HepG2 (cell line): Measurements from ENCODE around the gene ALX4. TPM values are rescaled to one million over a fixed set of nuclear protein-coding genes. Genes with fewer than 3 reads are reported as not detected.

Experiments used
- ATAC-seq: fragments of 200-7000 bp; cut with Tn5 transposase; 3 replicates; pipeline ENCODE4 v1.9.1; 2020; ENCODE audit warnings: mild to moderate bottlenecking, moderate library complexity
- BruUV-seq: library from RNA; stranded (reverse); fragments of 400-500 nt; replicated peaks from 2 replicates; lab custom pipeline; 2021; lab: Mats Ljungman, UMichigan
- CTCF ChIA-PET: fragments of 300-600 bp; formaldehyde crosslinking; extraction: SDS; loops from one replicate; lab custom pipeline; 2021; ENCODE audit warnings: low total read pairs, inconsistent platforms, low intra/inter-chr PET ratio; lab: Yijun Ruan, JAX
- POLR2A ChIA-PET: fragments of 350-600 bp; sonication (Branson Sonifier 250); formaldehyde crosslinking; loops from one replicate; lab custom pipeline; 2020; ENCODE audit warnings: antibody characterized with exemption, inconsistent platforms; lab: Yijun Ruan, JAX
- DNase-seq: peaks from one replicate; pipeline ENCODE4 v3.0.0-alpha.2; 2015; ENCODE audit warnings: low spot score
- FAIRE-seq: peaks from 3 replicates; lab custom pipeline; 2011; peaks lifted over from hg19 to GRCh38; lab: Jason Lieb, UNC
- H2AFZ ChIP-seq: one replicate; pipeline ENCODE4 v1.6.1; 2011; ENCODE audit warnings: low read length, inconsistent platforms
- H3K27ac ChIP-seq: fragments of 300-600 bp; 3 replicates; pipeline ENCODE4 v1.8.0; 2011; ENCODE audit warnings: mixed run types, mild to moderate bottlenecking, mixed read lengths, low read length, inconsistent platforms; ENCODE audit not compliant: insufficient read depth; ENCODE audit errors: extremely low read length
- H3K27me3 ChIP-seq, 2 experiments: fragments of 200-600 bp in 1 of 2; 2 replicates in 1 of 2; 3 replicates in 1 of 2; pipeline versions ENCODE4 v1.6.0 to v1.8.0; 2011; ENCODE audit warnings: low read length in 2 of 2, mild to moderate bottlenecking in 2 of 2, moderate library complexity in 2 of 2, inconsistent platforms in 1 of 2; ENCODE audit not compliant: insufficient read depth in 2 of 2, control insufficient read depth in 1 of 2
- H3K36me3 ChIP-seq, 2 experiments: fragments of 200-600 bp in 1 of 2; replicated peaks in 1 of 2; 2 replicates in 1 of 2; 3 replicates in 1 of 2; pipeline versions ENCODE4 v1.5.1 to v1.8.0; 2011; ENCODE audit warnings: low read length in 2 of 2, inconsistent platforms in 1 of 2; ENCODE audit not compliant: insufficient read depth in 2 of 2, control insufficient read depth in 1 of 2
- H3K4me1 ChIP-seq: 2 replicates; pipeline ENCODE4 v1.5.1; 2012; ENCODE audit warnings: low read length, inconsistent platforms; ENCODE audit not compliant: insufficient read depth
- H3K4me2 ChIP-seq: 2 replicates; pipeline ENCODE4 v1.6.0; 2011; ENCODE audit warnings: low read depth, low read length, inconsistent platforms
- H3K4me3 ChIP-seq, 3 experiments: fragments of 200-600 bp in 1 of 3; sonication (generic), shearing (Covaris generic) in 1 of 3; replicated peaks in 1 of 3; 2 replicates each; pipeline ENCODE4 v1.5.1; 2011 to 2016; ENCODE audit warnings: low read length in 3 of 3, inconsistent platforms in 2 of 3, low read depth in 2 of 3, mild to moderate bottlenecking in 2 of 3, control low read depth in 1 of 3, mixed read lengths in 1 of 3; ENCODE audit not compliant: insufficient read depth in 1 of 3
- H3K79me2 ChIP-seq: one replicate; pipeline ENCODE4 v1.6.1; 2011; ENCODE audit warnings: low read length, inconsistent platforms; ENCODE audit not compliant: insufficient read depth
- H3K9ac ChIP-seq: 2 replicates; pipeline ENCODE4 v1.6.0; 2011; ENCODE audit warnings: mild to moderate bottlenecking, low read depth, low read length, inconsistent platforms; ENCODE audit not compliant: insufficient read depth
- H3K9me3 ChIP-seq: 2 replicates; pipeline ENCODE4 v1.5.1; 2012; ENCODE audit warnings: mild to moderate bottlenecking, low read length
- H4K20me1 ChIP-seq: 2 replicates; pipeline ENCODE4 v1.6.0; 2011; ENCODE audit warnings: inconsistent platforms, mild to moderate bottlenecking, low read length, moderate library complexity; ENCODE audit not compliant: insufficient read depth
- DPF2 ChIP-seq: sonication (generic); formaldehyde crosslinking; IDR thresholded peaks from 2 replicates; pipeline ENCODE4 v1.4.0; 2020; ENCODE audit warnings: mild to moderate bottlenecking, low read depth, missing genetic modification reagents, borderline replicate concordance
- ZNF253 ChIP-seq: sonication (generic); formaldehyde crosslinking; IDR thresholded peaks from 2 replicates; pipeline ENCODE4 v1.8.0; 2022; ENCODE audit warnings: mild to moderate bottlenecking, missing genetic modification reagents, borderline replicate concordance
- ZNF883 ChIP-seq: sonication (generic); formaldehyde crosslinking; IDR thresholded peaks from 2 replicates; pipeline ENCODE4 v1.5.1; 2020; ENCODE audit warnings: mild to moderate bottlenecking, missing genetic modification reagents; ENCODE audit errors: not compliant biosample characterization
- WGBS: methylation state at CpG from one replicate; pipeline ENCODE4 v1.1.6; 2017; ENCODE audit warnings: low lambda C conversion rate; 5-methylcytosine and 5-hydroxymethylcytosine counted together
- in situ Hi-C: cut with HindIII; loops from 2 replicates; pipeline ENCODE4 v1.10.0; 2017; ENCODE audit warnings: low pct_unique_long_range_greater_than_20kb; ENCODE audit not compliant: extremely low pct_ligation_motif_present
- intact Hi-C: fragments of 100-400 bp; cut with micrococcal nuclease; formaldehyde crosslinking; loops from one replicate; pipeline ENCODE4 v1.10.0; 2022; ENCODE audit not compliant: unreplicated experiment
- polyA plus RNA-seq, 8 experiments: library from polyadenylated mRNA; depleted of rRNA in 3 of 8; stranded (reverse) in 7 of 8; unstranded in 1 of 8; fragments of >200 nt; fragmentation: Illumina TruSeq in 4 of 8; extraction: Trizol in 4 of 8; gene quantifications; 2 replicates each; pipeline versions ENCODE4 v1.2.1 to v1.2.3, GENCODE V29; 2011 to 2016; ENCODE audit warnings: low read depth in 4 of 8, missing spikeins in 1 of 8, mixed read lengths in 1 of 8; ENCODE audit not compliant: insufficient read depth in 1 of 8
- total RNA-seq, 5 experiments: library from RNA; depleted of rRNA; stranded (reverse); fragments of >200 nt; fragmentation: Illumina TruSeq; extraction: Trizol; gene quantifications; 2 replicates each; pipeline ENCODE4 v1.2.3, GENCODE V29; 2016; ENCODE audit warnings: low read depth in 1 of 5
- TF ChIP-seq, protein P1 (sequence below), 2 experiments: IDR thresholded peaks; 2 replicates each; pipeline ENCODE4 v1.6.1; 2011 to 2012; ENCODE audit warnings: low read length in 2 of 2, borderline replicate concordance in 1 of 2, low read depth in 1 of 2, mild to moderate bottlenecking in 1 of 2, moderate library complexity in 1 of 2
- TF ChIP-seq, protein P2 (sequence below): sonication (generic); formaldehyde crosslinking; IDR thresholded peaks from 2 replicates; pipeline ENCODE4 v1.5.1; 2020; ENCODE audit warnings: mild to moderate bottlenecking, missing genetic modification reagents, moderate library complexity

Gene ALX4
- total and polyA plus RNA-seq, 2 of the 13 experiments (the other 11 are each of a cell fraction or from before 2014, with no cell fraction given), result not detected

DNA sequence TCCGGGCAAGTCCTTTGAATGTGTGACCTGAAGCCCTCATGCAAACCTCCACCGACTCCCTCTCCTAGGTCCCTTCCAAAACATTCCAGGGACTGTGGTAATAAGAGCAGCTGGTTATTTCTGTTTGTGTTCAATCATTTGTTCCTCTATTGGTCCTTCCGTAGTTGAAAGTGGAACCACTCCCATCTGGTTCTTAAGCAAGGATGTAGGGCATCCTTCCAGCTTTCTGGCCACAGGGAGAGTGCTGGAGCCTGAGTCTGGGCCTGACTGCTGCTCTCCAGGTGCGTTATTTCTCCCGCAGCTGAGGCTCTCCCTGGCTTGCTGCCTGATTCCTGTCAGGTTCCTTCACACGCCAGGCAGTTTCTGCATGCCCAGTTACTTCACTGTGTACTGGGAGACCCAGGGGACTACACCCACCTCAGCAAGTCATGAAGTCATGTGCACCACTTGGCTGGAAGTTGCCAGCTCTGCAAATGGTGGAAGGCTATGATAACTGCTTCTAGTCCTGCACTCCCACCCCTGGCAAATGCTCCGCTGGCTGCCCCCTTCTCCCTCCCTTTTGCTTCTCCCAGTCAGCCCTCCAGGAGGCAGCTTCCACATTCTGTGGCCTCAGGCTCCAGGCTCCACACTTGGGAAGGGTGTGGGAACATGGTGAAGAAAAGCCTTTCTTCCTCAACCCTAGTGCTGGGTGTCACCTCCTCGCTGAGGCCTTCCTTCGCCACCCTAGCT, 4.0 kb upstream of the ALX4 start:
- Histone ChIP-seq H3K4me3 (no peak overlapping the region), H3K27ac (no peak overlapping the region), H3K4me1 (peaks cover 17% of the 10 kb centered on the region), H3K36me3 (no peaks in the 10 kb centered on the region), H2AFZ (no peak overlapping the region), H3K79me2 (no peaks in the 10 kb centered on the region), H3K4me2 (no peak overlapping the region), H3K9ac (no peak overlapping the region), H3K27me3 (peaks cover 17 to 88% of the 10 kb centered on the region in 2 experiments), H4K20me1 (0 out of 2 replicates have a peak, but pooled peaks cover 2% of the 10 kb centered on the region), H3K9me3 (no peaks in the 10 kb centered on the region)
- POLR2A ChIA-PET, result no interaction called here
- FAIRE-seq (no peak), ATAC-seq (no peak), DNase-seq (no peak)
- in situ Hi-C loops (loop anchor here (25.0 kb wide), 2 partner anchors 98 to 573 kb away; no protein-coding TSS in a partner anchor), intact Hi-C loops (no loop called here)
- CTCF ChIA-PET, result no interaction called here
- TF ChIP-seq, protein P1, sequence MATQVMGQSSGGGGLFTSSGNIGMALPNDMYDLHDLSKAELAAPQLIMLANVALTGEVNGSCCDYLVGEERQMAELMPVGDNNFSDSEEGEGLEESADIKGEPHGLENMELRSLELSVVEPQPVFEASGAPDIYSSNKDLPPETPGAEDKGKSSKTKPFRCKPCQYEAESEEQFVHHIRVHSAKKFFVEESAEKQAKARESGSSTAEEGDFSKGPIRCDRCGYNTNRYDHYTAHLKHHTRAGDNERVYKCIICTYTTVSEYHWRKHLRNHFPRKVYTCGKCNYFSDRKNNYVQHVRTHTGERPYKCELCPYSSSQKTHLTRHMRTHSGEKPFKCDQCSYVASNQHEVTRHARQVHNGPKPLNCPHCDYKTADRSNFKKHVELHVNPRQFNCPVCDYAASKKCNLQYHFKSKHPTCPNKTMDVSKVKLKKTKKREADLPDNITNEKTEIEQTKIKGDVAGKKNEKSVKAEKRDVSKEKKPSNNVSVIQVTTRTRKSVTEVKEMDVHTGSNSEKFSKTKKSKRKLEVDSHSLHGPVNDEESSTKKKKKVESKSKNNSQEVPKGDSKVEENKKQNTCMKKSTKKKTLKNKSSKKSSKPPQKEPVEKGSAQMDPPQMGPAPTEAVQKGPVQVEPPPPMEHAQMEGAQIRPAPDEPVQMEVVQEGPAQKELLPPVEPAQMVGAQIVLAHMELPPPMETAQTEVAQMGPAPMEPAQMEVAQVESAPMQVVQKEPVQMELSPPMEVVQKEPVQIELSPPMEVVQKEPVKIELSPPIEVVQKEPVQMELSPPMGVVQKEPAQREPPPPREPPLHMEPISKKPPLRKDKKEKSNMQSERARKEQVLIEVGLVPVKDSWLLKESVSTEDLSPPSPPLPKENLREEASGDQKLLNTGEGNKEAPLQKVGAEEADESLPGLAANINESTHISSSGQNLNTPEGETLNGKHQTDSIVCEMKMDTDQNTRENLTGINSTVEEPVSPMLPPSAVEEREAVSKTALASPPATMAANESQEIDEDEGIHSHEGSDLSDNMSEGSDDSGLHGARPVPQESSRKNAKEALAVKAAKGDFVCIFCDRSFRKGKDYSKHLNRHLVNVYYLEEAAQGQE (IDR thresholded peaks at IDR 0.05; ENCODE audit: borderline replicate concordance in 1 of 2, low read depth in 1 of 2, low read length in 2 of 2), result no peak
- WGBS, result 6% methylated on average over 9 of the region's 9 CpGs
- no TSS peak for BruUV-seq

DNA sequence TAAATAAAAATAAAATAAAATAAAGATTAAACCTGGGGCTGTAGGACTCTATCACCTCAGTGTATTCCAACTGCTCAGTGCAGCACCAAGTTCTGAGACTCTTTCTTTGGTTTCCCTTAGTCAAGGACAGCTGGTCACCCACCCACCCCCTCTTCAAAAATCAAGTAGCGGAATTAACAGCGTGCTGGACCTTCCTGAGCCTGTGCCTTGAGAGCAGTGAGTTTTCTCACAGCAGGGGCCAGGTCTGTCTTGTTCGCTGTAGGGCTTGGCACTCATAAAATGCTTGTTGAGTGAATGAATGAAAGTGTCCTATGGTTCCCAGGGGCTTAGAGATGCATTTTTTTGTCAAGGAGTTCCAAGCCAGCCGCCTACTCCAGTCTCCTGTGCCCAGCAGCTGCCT, 2.9 kb upstream of the ALX4 start:
- Histone ChIP-seq H3K79me2 (no peaks in the 10 kb centered on the region), H3K4me1 (peaks cover 17% of the 10 kb centered on the region), H3K4me2 (no peak overlapping the region), H3K36me3 (no peaks in the 10 kb centered on the region), H2AFZ (no peak overlapping the region), H3K9me3 (no peaks in the 10 kb centered on the region), H3K27ac (no peak overlapping the region), H3K27me3 (peaks cover 15 to 88% of the 10 kb centered on the region in 2 experiments), H3K9ac (no peak overlapping the region), H3K4me3 (no peak overlapping the region), H4K20me1 (0 out of 2 replicates have a peak, but pooled peaks cover 2% of the 10 kb centered on the region)
- ChIA-PET POLR2A (no interaction called here), CTCF (no interaction called here)
- BruUV-seq, result no TSS peak
- in situ Hi-C loops (loop anchor here (25.0 kb wide), 2 partner anchors 99 to 574 kb away; no protein-coding TSS in a partner anchor), intact Hi-C loops (no loop called here)
- FAIRE-seq (no peak), DNase-seq (no peak), ATAC-seq (no peak)
- 56% methylated on average over 4 of the region's 4 CpGs for WGBS
- TF ChIP-seq DPF2 (CRISPR knock-in tag) (no peak), ZNF883 (CRISPR knock-in tag) (no peak), ZNF253 (CRISPR knock-in tag) (no peak)
- TF ChIP-seq, protein P2, sequence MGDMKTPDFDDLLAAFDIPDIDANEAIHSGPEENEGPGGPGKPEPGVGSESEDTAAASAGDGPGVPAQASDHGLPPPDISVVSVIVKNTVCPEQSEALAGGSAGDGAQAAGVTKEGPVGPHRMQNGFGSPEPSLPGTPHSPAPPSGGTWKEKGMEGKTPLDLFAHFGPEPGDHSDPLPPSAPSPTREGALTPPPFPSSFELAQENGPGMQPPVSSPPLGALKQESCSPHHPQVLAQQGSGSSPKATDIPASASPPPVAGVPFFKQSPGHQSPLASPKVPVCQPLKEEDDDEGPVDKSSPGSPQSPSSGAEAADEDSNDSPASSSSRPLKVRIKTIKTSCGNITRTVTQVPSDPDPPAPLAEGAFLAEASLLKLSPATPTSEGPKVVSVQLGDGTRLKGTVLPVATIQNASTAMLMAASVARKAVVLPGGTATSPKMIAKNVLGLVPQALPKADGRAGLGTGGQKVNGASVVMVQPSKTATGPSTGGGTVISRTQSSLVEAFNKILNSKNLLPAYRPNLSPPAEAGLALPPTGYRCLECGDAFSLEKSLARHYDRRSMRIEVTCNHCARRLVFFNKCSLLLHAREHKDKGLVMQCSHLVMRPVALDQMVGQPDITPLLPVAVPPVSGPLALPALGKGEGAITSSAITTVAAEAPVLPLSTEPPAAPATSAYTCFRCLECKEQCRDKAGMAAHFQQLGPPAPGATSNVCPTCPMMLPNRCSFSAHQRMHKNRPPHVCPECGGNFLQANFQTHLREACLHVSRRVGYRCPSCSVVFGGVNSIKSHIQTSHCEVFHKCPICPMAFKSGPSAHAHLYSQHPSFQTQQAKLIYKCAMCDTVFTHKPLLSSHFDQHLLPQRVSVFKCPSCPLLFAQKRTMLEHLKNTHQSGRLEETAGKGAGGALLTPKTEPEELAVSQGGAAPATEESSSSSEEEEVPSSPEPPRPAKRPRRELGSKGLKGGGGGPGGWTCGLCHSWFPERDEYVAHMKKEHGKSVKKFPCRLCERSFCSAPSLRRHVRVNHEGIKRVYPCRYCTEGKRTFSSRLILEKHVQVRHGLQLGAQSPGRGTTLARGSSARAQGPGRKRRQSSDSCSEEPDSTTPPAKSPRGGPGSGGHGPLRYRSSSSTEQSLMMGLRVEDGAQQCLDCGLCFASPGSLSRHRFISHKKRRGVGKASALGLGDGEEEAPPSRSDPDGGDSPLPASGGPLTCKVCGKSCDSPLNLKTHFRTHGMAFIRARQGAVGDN (CRISPR knock-in tag), result no peak
